PC-3 (cell line): ENCODE measurements around the gene MUS81. TPM values are rescaled to one million over a fixed set of nuclear protein-coding genes. Genes with fewer than 3 reads are reported as not detected.
A peak's percentile ranks its signal among the peaks of the same experiment; 100 is the strongest.

Experiments
- ATAC-seq: fragments of 200-7000 bp; cut with Tn5 transposase; 2 replicates; pipeline ENCODE4 v1.9.1; 2020; ENCODE audit warnings: mild to moderate bottlenecking, moderate library complexity
- BruUV-seq: library from RNA; stranded (reverse); fragments of 400-500 nt; replicated peaks from 2 replicates; lab custom pipeline; 2021; lab: Mats Ljungman, UMichigan
- CTCF ChIA-PET: fragments of 300-600 bp; sonication (Branson Sonifier 250); formaldehyde crosslinking; loops from one replicate; lab custom pipeline; 2022; ENCODE audit warnings: antibody characterized with exemption; lab: Charles Lee
- POLR2A ChIA-PET: fragments of 300-600 bp; sonication (Branson Sonifier 250); formaldehyde crosslinking; loops from one replicate; lab custom pipeline; 2022; ENCODE audit warnings: antibody characterized with exemption; ENCODE audit not compliant: unreplicated experiment; lab: Charles Lee
- DNase-seq: peaks from one replicate; pipeline ENCODE4 v3.0.0-alpha.2; 2015
- H2AFZ ChIP-seq: fragments of 300-600 bp; sonication (generic); 2 replicates; pipeline ENCODE4 v1.6.0; 2016; ENCODE audit warnings: antibody characterized with exemption, low read length
- H3F3A ChIP-seq: fragments of 300-600 bp; sonication (generic); one replicate; pipeline ENCODE4 v1.6.0; 2017; ENCODE audit warnings: antibody characterized with exemption, low read length, control low read depth, mild to moderate bottlenecking; ENCODE audit not compliant: unreplicated experiment
- H3K27ac ChIP-seq: fragments of 300-600 bp; sonication (generic); 2 replicates; pipeline ENCODE4 v1.5.1; 2016; ENCODE audit warnings: mild to moderate bottlenecking, low read length
- H3K27me3 ChIP-seq: fragments of 300-600 bp; sonication (generic); 2 replicates; pipeline ENCODE4 v1.6.1; 2016; ENCODE audit warnings: low read length, mixed read lengths
- H3K36me3 ChIP-seq: fragments of 300-600 bp; sonication (generic); 2 replicates; pipeline ENCODE4 v1.6.1; 2016; ENCODE audit warnings: low read depth, mixed run types, low read length, mixed read lengths
- H3K4me1 ChIP-seq: fragments of 300-600 bp; sonication (generic); 2 replicates; pipeline ENCODE4 v1.5.1; 2016; ENCODE audit warnings: low read length; ENCODE audit not compliant: insufficient read depth
- H3K4me2 ChIP-seq: fragments of 300-600 bp; sonication (generic); 2 replicates; pipeline ENCODE4 v1.6.0; 2016; ENCODE audit warnings: low read length
- H3K4me3 ChIP-seq: fragments of 300-600 bp; sonication (generic); 2 replicates; pipeline ENCODE4 v1.5.1; 2016; ENCODE audit warnings: mild to moderate bottlenecking, low read length, mixed read lengths
- H3K79me2 ChIP-seq: fragments of 300-600 bp; sonication (generic); 2 replicates; pipeline ENCODE4 v1.6.1; 2017; ENCODE audit warnings: low read length, mixed read lengths
- H3K9ac ChIP-seq: fragments of 300-600 bp; sonication (generic); 2 replicates; pipeline ENCODE4 v1.6.0; 2016; ENCODE audit warnings: mild to moderate bottlenecking, low read length
- H3K9me2 ChIP-seq: fragments of 300-600 bp; sonication (generic); replicated peaks from 2 replicates; pipeline ENCODE4 v1.6.1; 2016; ENCODE audit warnings: mixed run types, low read length, mixed read lengths
- H3K9me3 ChIP-seq: fragments of 300-600 bp; sonication (generic); 2 replicates; pipeline ENCODE4 v1.6.1; 2016; ENCODE audit warnings: low read length, mixed read lengths
- H4K20me1 ChIP-seq: fragments of 300-600 bp; sonication (generic); 2 replicates; pipeline ENCODE4 v1.6.1; 2016; ENCODE audit warnings: low read length, mixed read lengths
- CTCF ChIP-seq: fragments of 300-600 bp; sonication (generic); conservative IDR thresholded peaks from 2 replicates; pipeline ENCODE4 v1.5.1; 2017; ENCODE audit warnings: antibody characterized with exemption, low read depth, mild to moderate bottlenecking, low read length
- EZH2 ChIP-seq: fragments of 300-600 bp; sonication (generic); IDR thresholded peaks from one replicate; pipeline ENCODE4 v1.6.1; 2017; ENCODE audit warnings: antibody characterized with exemption, mild to moderate bottlenecking, low read length; ENCODE audit not compliant: unreplicated experiment
- EZH2phosphoT487 ChIP-seq: fragments of 300-600 bp; sonication (generic); IDR thresholded peaks from 2 replicates; pipeline ENCODE4 v1.6.1; 2018; ENCODE audit warnings: mild to moderate bottlenecking, antibody characterized with exemption, low read length, borderline replicate concordance
- intact Hi-C: fragments of 100-400 bp; cut with micrococcal nuclease; formaldehyde crosslinking; loops from 2 replicates; pipeline ENCODE4 v1.9.0; 2023
- total RNA-seq: library from RNA; depleted of rRNA; stranded (reverse); fragments of >200 nt; gene quantifications from 2 replicates; pipeline ENCODE4 v1.2.3, GENCODE V29; 2014

MUS81 gene
- total RNA-seq, 1 experiment from 2014 or later, result 82.0 TPM

GRCh38 chr11:65900125-65900898 is 40.1 kb downstream of the MUS81 start, which contains the start of gene FOSL1:
Gene FOSL1, minus strand, starts transcription at chr11:65900388. Its CDS starts 49 bp downstream, at chr11:65900339.
- Histone ChIP-seq H3K36me3 (peaks cover 46% of the 10 kb centered on the region), H3K9me2 (no peaks in the 10 kb centered on the region), H3K79me2 (peaks cover 87% of the 10 kb centered on the region), H4K20me1 (peaks cover 43% of the 10 kb centered on the region), H3K9ac (peak within 1 kb of the TSS; percentile 98), H3K4me3 (peak within 1 kb of the TSS; percentile 78), H3F3A (peaks cover 31% of the 10 kb centered on the region), H3K4me2 (peak within 1 kb of the TSS; percentile 96), H3K27ac (peak within 1 kb of the TSS; percentile 96), H3K9me3 (no peaks in the 10 kb centered on the region), H3K4me1 (peaks cover 55% of the 10 kb centered on the region), H2AFZ (no peak within 1 kb of the TSS), H3K27me3 (no peaks in the 10 kb centered on the region)
- TF ChIP-seq EZH2phosphoT487, result no peak
- TF ChIP-seq EZH2, result no peak
- no peak for TF ChIP-seq CTCF
- POLR2A ChIA-PET, result interaction anchor here (0.5 to 2.9 kb wide), 14 partner anchors 9 to 872 kb away, joined by 3 to 31 read pairs (median 6); partner anchors contain the start of genes CCDC85B, FIBP, MUS81 and NEAT1
- intact Hi-C loops, result loop anchor here (1.0 kb wide), 1 partner anchor 11 kb away; no protein-coding TSS in a partner anchor
- peak; percentile 66 for ATAC-seq
- BruUV-seq, result no TSS peak
- CTCF ChIA-PET, result interaction anchor here (0.6 to 1.0 kb wide), 5 partner anchors 9 to 18 kb away, joined by 3 to 24 read pairs (median 3); partner anchors contain the start of gene FIBP
- DNase-seq, result peak; percentile 99

- H3F3A ChIP-seq, result peaks cover 25% of the 10 kb centered on the region
- TSS peak; percentile 63 for BruUV-seq
- H3K4me3 ChIP-seq, result peak overlapping the region; percentile 49
- no peak overlapping the region for H2AFZ ChIP-seq
- no peak for ATAC-seq
- ChIA-PET CTCF (interaction anchor here (0.6 to 1.0 kb wide), 4 partner anchors 9 to 17 kb away, joined by 3 to 24 read pairs (median 5); partner anchors contain the start of gene FIBP), POLR2A (interaction anchor here (0.5 to 2.9 kb wide), 13 partner anchors 8 to 872 kb away, joined by 3 to 31 read pairs (median 8); partner anchors contain the start of genes CCDC85B, FIBP, MUS81 and NEAT1)
- no peak for DNase-seq
- H3K27ac ChIP-seq, result peak overlapping the region; percentile 87
- no peaks in the 10 kb centered on the region for H3K27me3 ChIP-seq
- H3K36me3 ChIP-seq, result peaks cover 40% of the 10 kb centered on the region
- H3K9me3 ChIP-seq, result no peaks in the 10 kb centered on the region
- H4K20me1 ChIP-seq, result peaks cover 38% of the 10 kb centered on the region
- H3K4me1 ChIP-seq, result peaks cover 49% of the 10 kb centered on the region
- H3K4me2 ChIP-seq, result peak overlapping the region; percentile 62
- H3K9me2 ChIP-seq, result no peaks in the 10 kb centered on the region
- TF ChIP-seq EZH2phosphoT487, result no peak
- no peak for TF ChIP-seq CTCF
- TF ChIP-seq EZH2, result no peak
- intact Hi-C loops, result loop anchor here (1.0 kb wide), 1 partner anchor 10 kb away; no protein-coding TSS in a partner anchor
- peak overlapping the region; percentile 59 for H3K9ac ChIP-seq
- peaks cover 81% of the 10 kb centered on the region for H3K79me2 ChIP-seq
These were observed 40.6 kb downstream of the MUS81 start for GRCh38 chr11:65900899-65901180.
